Peyer's patch (tissue), 4 donors: Measurements from ENCODE around the gene GGT7. TPM values are rescaled to one million over a fixed set of nuclear protein-coding genes. Genes with fewer than 3 reads are reported as not detected.
"Not testable (repeated sequence)": the region's sequence is repeated elsewhere in the genome, so short reads cannot be mapped to it uniquely, and the experiment has no call there.

Experiments
- DNase-seq, 3 donors: peaks; one replicate each; pipeline ENCODE4 v3.0.0-alpha.2; 2017 to 2019
- H3K27ac ChIP-seq, 4 donors: fragments of 200-600 bp; sonication (generic); one replicate each; pipeline ENCODE4 v1.5.1; 2016 to 2019
- H3K27me3 ChIP-seq, 2 donors: fragments of 200-600 bp; sonication (generic); one replicate each; pipeline ENCODE4 v1.5.1; 2019
- H3K36me3 ChIP-seq, 3 donors: fragments of 200-600 bp; sonication (generic); one replicate each; pipeline ENCODE4 v1.5.1; 2016 to 2019
- H3K4me1 ChIP-seq, 4 donors: fragments of 200-600 bp; sonication (generic); one replicate each; pipeline ENCODE4 v1.5.1; 2016 to 2019
- H3K4me3 ChIP-seq, 4 donors: fragments of 200-600 bp; sonication (generic); 1 replicate in 3 of 4; 2 replicates in 1 of 4; pipeline ENCODE4 v1.5.1; 2016 to 2019; ENCODE audit warnings: mild to moderate bottlenecking in 1 of 4
- H3K9me3 ChIP-seq, 4 donors: fragments of 200-600 bp; sonication (generic); one replicate each; pipeline ENCODE4 v1.5.1; 2016 to 2019; ENCODE audit warnings: mild to moderate bottlenecking in 1 of 4
- CTCF ChIP-seq, 6 experiments: fragments of 450-650 bp in 4 of 6; fragments of 200-600 bp in 2 of 6; sonication (generic) in 1 of 6; IDR thresholded peaks; one replicate each; pipeline ENCODE4 v1.5.1; 2017 to 2019; ENCODE audit warnings: antibody characterized with exemption in 6 of 6, mild to moderate bottlenecking in 3 of 6, moderate library complexity in 1 of 6
- POLR2A ChIP-seq, 2 donors: fragments of 450-650 bp; IDR thresholded peaks; one replicate each; pipeline ENCODE4 v1.5.1; 2017; ENCODE audit warnings: antibody characterized with exemption in 2 of 2, mild to moderate bottlenecking in 2 of 2, moderate library complexity in 2 of 2
- total RNA-seq, 4 donors: library from RNA; depleted of rRNA; stranded (reverse); fragments of >200 nt; gene quantifications; one replicate each; pipeline ENCODE4 v1.1.0, GENCODE V29; 2016

The GGT7 gene
- total RNA-seq, 4 donors from 2014 or later, result 22.3 to 40.6 (median 31.8) TPM

- no peak for TF ChIP-seq CTCF (IDR thresholded peaks at IDR 0.05)
- H3K27ac ChIP-seq, result no peak overlapping the region
- H3K27me3 ChIP-seq, result no peaks in the 10 kb centered on the region
- no peak overlapping the region for H3K4me3 ChIP-seq
- no peaks in the 10 kb centered on the region for H3K9me3 ChIP-seq
- peaks cover 0 to 28% (median 0%) of the 10 kb centered on the region in 4 donors for H3K4me1 ChIP-seq
- DNase-seq, result no peak
- H3K36me3 ChIP-seq, result no peaks in the 10 kb centered on the region
Observed at GRCh38 chr20:34808583-34808982, 64.1 kb downstream of the GGT7 start.

DNA sequence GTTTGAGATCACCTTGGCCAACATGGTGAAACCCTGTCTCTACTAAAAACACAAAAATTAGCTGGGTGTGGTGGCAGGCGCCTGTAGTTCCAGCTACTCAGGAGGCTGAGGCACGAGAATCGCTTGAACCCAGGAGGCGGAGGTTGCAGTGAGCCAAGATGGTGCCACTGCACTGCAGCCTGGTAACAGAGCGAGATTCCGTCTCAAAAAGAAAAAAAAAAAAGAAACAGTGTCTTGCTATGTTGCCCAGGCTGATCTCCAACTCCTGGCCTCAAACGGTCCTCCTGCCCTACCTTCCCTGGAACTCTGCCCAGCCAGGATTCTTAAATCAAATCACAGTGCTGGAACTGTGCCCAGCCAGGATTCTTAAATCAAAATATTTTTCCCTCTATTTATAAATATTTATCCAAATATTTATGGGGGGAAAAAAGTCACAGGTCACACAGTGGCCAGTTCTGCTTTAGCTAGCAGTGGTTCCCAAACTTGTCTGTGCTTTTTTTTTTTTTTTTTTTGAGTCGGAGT lies 64.7 kb downstream of the GGT7 start:
- not testable (repeated sequence) for H3K36me3 ChIP-seq, H3K9me3 ChIP-seq, H3K27ac ChIP-seq, H3K27me3 ChIP-seq, H3K4me3 ChIP-seq, DNase-seq
- H3K4me1 ChIP-seq, result peaks cover 0 to 28% (median 0%) of the 10 kb centered on the region in 4 donors

DNA sequence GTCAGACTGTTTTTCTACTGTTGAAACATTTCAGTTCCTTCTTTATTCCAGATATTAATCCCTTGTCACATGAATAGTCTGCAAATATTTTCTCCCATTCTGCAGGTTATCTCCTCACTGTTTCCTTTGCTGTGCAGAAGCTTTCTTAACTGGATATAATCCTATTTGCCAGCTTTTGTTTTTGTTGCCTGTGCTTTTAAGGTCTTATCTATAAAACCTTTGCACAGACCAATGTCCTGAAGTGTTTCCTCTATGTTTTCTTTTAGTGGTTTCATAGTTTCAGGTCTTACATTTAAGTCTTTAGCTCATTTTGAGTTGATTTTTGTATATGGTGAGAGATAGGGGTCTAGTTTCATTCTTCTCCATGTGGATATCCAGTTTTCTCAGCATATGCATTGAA lies 66.4 kb downstream of the GGT7 start:
- Histone ChIP-seq H3K36me3 (peaks cover 0 to 4% (median 0%) of the 10 kb centered on the region in 3 donors), H3K9me3 (no peaks in the 10 kb centered on the region), H3K27me3 (no peaks in the 10 kb centered on the region), H3K4me3 (no peak overlapping the region), H3K4me1 (peaks cover 0 to 18% (median 0%) of the 10 kb centered on the region in 4 donors), H3K27ac (no peak overlapping the region)
- TF ChIP-seq CTCF (IDR thresholded peaks at IDR 0.05), result no peak
- DNase-seq, result no peak

DNA sequence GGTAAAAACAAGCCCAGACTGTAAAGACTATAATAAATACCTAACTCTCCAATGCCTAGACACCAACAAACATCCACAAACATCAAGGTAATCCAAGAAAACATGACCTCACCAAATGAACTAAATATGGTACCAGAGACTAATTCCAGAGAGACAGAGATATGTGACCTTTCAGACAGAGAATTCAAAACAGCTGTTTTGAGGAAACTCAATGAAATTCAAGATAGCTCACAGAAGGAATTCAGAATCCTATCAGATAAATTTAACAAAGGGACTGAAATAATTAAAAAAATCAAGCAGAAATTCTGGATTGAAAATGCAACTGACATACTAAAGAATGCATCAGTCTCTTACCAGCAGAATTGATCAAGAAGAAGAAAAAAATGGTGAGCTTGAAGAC lies 73.8 kb downstream of the GGT7 start:
- no peak overlapping the region for H3K27ac ChIP-seq
- no peak overlapping the region for H3K4me3 ChIP-seq
- no peak for DNase-seq
- H3K9me3 ChIP-seq, result no peaks in the 10 kb centered on the region
- H3K27me3 ChIP-seq, result no peaks in the 10 kb centered on the region
- peaks cover 0 to 4% (median 0%) of the 10 kb centered on the region in 3 donors for H3K36me3 ChIP-seq
- no peaks in the 10 kb centered on the region for H3K4me1 ChIP-seq
- TF ChIP-seq CTCF (IDR thresholded peaks at IDR 0.05), result no peak
- no peak for TF ChIP-seq POLR2A (IDR thresholded peaks at IDR 0.05)

GRCh38 chr20:34798328-34798727 lies 74.3 kb downstream of the GGT7 start:
- Histone ChIP-seq H3K36me3 (peaks cover 0 to 4% (median 0%) of the 10 kb centered on the region in 3 donors), H3K27ac (no peak overlapping the region), H3K4me1 (no peaks in the 10 kb centered on the region), H3K27me3 (no peaks in the 10 kb centered on the region), H3K9me3 (no peaks in the 10 kb centered on the region), H3K4me3 (no peak overlapping the region)
- DNase-seq, result no peak
- TF ChIP-seq POLR2A (IDR thresholded peaks at IDR 0.05) (no peak), CTCF (IDR thresholded peaks at IDR 0.05) (no peak)

- Histone ChIP-seq H3K4me1 (no peaks in the 10 kb centered on the region), H3K9me3 (no peaks in the 10 kb centered on the region), H3K27ac (no peak overlapping the region), H3K4me3 (no peak overlapping the region), H3K36me3 (no peaks in the 10 kb centered on the region), H3K27me3 (no peaks in the 10 kb centered on the region)
- no peak for DNase-seq
- TF ChIP-seq POLR2A (IDR thresholded peaks at IDR 0.05), result no peak
- TF ChIP-seq CTCF (IDR thresholded peaks at IDR 0.05), result no peak
Observed at GRCh38 chr20:34797012-34797995, 75.4 kb downstream of the GGT7 start.
